Retinal pigment epithelial cell (primary cell): ENCODE results near the gene WDR70.
"Not testable (repeated sequence)": the region's sequence is repeated elsewhere in the genome, so short reads cannot be mapped to it uniquely, and the experiment has no call there.

Source experiments
- DNase-seq: peaks from one replicate; pipeline ENCODE4 v3.0.0-alpha.2; 2010; ENCODE audit warnings: low read depth
- H3K4me3 ChIP-seq: 2 replicates; pipeline ENCODE4 v1.5.1; 2011; ENCODE audit warnings: mild to moderate bottlenecking, low read length, control low read depth, moderate library complexity
- TF ChIP-seq, protein P1 (sequence below): conservative IDR thresholded peaks from 2 replicates; pipeline ENCODE4 v1.5.1; 2011; ENCODE audit warnings: low read depth, low read length, control low read depth, inconsistent platforms

WDR70 gene

DNA sequence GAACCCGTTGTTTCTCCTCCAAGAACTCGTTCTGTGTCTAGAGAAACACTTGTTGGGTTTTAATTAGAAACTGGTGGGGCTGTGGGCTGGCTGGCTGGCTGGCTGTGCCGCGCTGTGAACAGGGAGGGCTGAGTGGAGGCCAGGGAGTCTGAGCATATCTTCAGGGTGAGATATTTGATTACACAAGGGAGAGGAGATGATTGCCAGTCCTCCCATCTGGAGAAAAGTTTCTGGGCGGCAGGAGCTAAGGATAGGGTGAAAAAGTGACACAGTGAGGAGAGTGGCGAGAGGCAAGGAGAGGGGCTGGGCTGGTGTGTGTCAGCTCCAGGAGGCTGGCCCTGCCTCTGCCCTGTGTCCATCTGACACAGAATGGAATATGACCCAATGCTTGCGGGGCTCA is 397.7 kb downstream of the WDR70 start:
- TF ChIP-seq, protein P1, sequence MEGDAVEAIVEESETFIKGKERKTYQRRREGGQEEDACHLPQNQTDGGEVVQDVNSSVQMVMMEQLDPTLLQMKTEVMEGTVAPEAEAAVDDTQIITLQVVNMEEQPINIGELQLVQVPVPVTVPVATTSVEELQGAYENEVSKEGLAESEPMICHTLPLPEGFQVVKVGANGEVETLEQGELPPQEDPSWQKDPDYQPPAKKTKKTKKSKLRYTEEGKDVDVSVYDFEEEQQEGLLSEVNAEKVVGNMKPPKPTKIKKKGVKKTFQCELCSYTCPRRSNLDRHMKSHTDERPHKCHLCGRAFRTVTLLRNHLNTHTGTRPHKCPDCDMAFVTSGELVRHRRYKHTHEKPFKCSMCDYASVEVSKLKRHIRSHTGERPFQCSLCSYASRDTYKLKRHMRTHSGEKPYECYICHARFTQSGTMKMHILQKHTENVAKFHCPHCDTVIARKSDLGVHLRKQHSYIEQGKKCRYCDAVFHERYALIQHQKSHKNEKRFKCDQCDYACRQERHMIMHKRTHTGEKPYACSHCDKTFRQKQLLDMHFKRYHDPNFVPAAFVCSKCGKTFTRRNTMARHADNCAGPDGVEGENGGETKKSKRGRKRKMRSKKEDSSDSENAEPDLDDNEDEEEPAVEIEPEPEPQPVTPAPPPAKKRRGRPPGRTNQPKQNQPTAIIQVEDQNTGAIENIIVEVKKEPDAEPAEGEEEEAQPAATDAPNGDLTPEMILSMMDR = no peak
- no peak for DNase-seq
- no peak overlapping the region for H3K4me3 ChIP-seq

DNA sequence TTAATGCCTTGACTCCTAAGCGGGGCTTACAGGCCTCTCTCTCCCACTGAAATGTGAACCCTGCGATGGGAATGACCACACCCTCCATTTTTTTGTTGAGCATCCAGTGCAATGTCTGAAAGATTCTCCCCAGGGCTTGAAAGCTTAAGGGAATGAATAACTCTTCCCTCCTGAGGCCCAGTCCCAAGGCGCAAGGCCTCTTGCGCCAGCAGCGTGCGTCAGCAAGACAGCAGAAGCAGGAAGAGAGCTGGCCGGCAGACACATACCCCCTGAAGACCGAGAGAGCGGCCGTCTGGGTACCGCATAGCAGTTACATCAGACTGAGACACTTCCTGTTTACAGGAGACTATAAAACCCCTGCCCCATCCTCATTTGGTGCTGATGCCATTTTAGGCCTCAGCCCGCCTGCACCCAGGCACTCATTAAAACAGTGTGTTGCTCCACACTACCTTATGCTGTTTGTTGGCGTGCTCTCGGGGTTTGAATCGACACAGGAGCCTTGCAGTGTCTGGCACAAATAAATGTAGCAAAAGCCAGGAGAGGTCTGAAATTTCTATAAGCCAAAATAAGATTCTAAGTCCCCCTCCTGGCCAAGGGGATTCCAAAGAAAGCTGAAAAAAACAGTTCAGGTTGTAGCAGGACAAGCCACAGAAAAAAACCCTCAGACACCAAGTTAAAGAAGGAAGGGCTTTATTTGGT is 398.5 kb downstream of the WDR70 start:
- no peak for DNase-seq
- no peak overlapping the region for H3K4me3 ChIP-seq
- TF ChIP-seq, protein P1 = no peak

DNA sequence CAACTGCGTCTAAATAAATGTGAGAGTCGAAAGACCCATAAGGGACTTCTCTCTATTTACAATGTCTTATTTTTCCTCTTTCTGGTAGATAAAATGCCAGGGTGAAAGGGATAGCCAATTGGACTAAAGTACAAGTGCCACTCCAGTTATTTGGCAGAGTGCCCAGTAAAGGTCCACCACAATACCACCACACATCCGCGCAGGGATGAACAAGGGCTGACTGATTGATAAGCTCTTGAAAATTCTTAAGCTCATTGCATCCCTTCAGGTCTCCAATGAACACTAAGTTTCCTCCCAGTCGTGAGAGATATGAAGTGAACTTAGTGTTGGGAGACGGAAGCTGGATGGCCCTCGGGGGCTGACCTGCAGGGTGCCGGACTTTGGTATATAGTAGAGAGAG is 402.3 kb downstream of the WDR70 start:
- H3K4me3 ChIP-seq, DNase-seq: not testable (repeated sequence)

DNA sequence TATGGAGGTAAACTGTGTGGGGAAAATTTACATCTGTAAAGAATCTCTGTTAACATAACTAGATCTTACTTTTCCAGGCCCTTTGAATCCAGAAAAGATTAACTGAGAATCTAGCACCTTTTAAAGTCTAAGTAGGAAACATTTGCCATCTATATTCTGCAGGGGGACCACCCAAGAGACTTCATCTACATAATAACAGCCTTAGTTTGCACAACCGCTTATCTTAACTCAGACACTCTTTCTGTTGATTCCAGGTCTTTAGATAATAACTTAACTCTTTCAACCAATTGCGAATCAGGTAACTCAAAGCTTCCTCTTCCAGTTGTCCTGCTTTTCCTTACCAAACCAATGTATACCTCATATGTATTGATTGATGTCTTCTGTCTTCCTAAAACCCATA is 407.3 kb downstream of the WDR70 start:
- no peak overlapping the region for H3K4me3 ChIP-seq
- TF ChIP-seq, protein P1 = no peak
- no peak for DNase-seq

DNA sequence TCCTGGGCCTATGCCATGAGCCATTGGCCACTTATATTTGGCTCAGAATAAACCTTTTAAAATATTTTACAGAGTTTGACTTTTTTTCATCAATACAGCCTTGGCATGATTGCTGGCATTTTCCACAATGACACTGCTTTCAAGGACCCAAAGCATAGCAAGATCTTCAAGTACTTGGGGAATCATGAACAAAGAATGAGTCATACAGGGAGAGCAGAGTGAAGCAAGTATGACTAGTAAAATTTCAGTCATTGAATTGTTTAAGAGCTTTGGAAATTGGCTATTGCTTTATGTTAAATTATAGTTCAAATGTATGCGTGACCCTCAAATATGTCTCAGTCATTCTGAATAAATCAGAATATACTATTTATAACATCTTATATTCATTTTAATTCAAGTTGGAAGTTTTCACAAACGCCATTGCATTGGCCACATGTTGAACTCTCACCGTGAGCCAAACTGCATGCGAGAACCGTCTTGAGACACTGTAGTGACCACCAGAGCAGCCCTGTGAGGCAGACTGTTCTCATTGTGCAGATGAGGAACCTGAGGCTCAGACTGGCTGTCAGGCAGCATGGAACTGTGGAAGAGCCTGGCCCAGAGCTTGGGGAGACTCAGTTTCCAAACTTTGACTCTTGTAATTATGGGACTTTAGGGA is 407.9 kb downstream of the WDR70 start:
- DNase-seq = no peak
- TF ChIP-seq, protein P1 = no peak
- H3K4me3 ChIP-seq = no peak overlapping the region

DNA sequence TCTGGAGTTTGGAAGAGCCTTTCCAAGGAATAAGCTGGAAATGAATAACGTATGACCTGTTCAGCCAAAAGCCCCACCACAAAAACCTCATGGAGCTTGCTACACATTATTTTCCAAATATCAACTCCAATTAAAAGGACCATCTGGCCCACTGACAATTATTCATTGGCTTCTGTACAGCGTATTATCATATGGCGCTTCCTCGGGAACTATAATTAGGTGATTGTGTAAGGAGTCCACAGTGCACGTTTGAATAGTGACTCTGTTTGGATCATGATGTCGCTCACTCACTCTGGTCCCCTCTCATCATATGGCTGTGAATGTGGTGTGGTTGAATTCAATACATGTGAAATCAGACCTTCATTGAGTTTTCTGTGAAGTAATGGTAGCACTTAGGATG is 408.6 kb downstream of the WDR70 start:
- no peak for DNase-seq

DNA sequence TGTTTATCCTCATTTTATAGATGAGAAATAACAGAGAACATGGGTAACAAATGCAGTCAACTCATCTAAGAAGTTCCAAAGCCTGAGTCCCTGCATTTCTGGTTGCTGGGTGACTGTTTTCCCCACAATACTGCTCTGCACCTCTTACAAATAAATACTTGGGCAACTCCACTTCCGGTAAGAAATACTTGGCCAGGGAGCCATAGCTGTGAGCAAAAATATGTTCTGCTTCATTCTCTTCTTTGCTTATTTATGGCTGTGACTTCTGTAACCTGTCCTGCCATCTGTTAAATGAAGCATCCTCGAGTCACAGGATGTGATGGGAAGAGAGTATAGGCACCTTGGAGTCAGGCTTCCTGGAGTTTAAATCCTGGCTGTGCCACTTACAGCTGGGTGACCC is 410.9 kb downstream of the WDR70 start:
- no peak for DNase-seq
- TF ChIP-seq, protein P1 = no peak
- no peak overlapping the region for H3K4me3 ChIP-seq

More for the DNA sequence above, 408.6 kb downstream of the WDR70 start:
- H3K4me3 ChIP-seq = no peak overlapping the region
- TF ChIP-seq, protein P1 = no peak
